H1 (cell line): ENCODE data around the gene PDHB. TPM values are rescaled to one million over a fixed set of nuclear protein-coding genes. Genes with fewer than 3 reads are reported as not detected.

Experiments used
- CTCF ChIA-PET: fragments of 300-600 bp; sonication (Branson Sonifier 250); formaldehyde crosslinking; loops from one replicate; lab custom pipeline; 2021; ENCODE audit not compliant: partially characterized antibody; lab: Charles Lee
- POLR2A ChIA-PET: fragments of 300-600 bp; sonication (Branson Sonifier 250); formaldehyde crosslinking; loops from one replicate; lab custom pipeline; 2021; ENCODE audit warnings: inconsistent platforms; ENCODE audit not compliant: partially characterized antibody; lab: Charles Lee
- DNase-seq, 2 experiments: peaks; one replicate each; pipeline versions ENCODE4 v3.0.0 to v3.0.0-alpha.2; 2010 to 2022; ENCODE audit warnings: low spot score in 2 of 2, low read depth in 1 of 2, mixed read lengths in 1 of 2
- FAIRE-seq: peaks from 2 replicates; lab custom pipeline; 2011; peaks lifted over from hg19 to GRCh38; lab: Jason Lieb, UNC
- H2AFZ ChIP-seq: 2 replicates; pipeline ENCODE4 v1.8.1; 2012; ENCODE audit warnings: low read length, inconsistent platforms
- H2AK5ac ChIP-seq: 2 replicates; pipeline ENCODE4 v1.6.1; 2013; ENCODE audit warnings: low read depth, low read length
- H2BK120ac ChIP-seq: replicated peaks from 2 replicates; pipeline ENCODE3; 2013; ENCODE audit warnings: low read depth, low read length, inconsistent platforms
- H2BK12ac ChIP-seq: 2 replicates; pipeline ENCODE4 v1.6.1; 2013; ENCODE audit warnings: low read depth, low read length
- H2BK15ac ChIP-seq: 2 replicates; pipeline ENCODE4 v1.6.1; 2013; ENCODE audit warnings: low read length
- H2BK20ac ChIP-seq: 2 replicates; pipeline ENCODE4 v1.6.1; 2013; ENCODE audit warnings: low read length
- H2BK5ac ChIP-seq: 2 replicates; pipeline ENCODE4 v1.6.1; 2013; ENCODE audit warnings: low read depth, low read length
- H3K14ac ChIP-seq: 2 replicates; pipeline ENCODE4 v1.6.1; 2013; ENCODE audit warnings: inconsistent platforms; ENCODE audit not compliant: insufficient read length
- H3K18ac ChIP-seq: 2 replicates; pipeline ENCODE4 v1.6.1; 2013; ENCODE audit warnings: low read length; ENCODE audit errors: extremely low read depth
- H3K23ac ChIP-seq: 2 replicates; pipeline ENCODE4 v1.6.1; 2013; ENCODE audit warnings: inconsistent platforms; ENCODE audit not compliant: insufficient read length
- H3K23me2 ChIP-seq: 2 replicates; pipeline ENCODE4 v1.6.1; 2013; ENCODE audit warnings: low read depth, low read length
- H3K27ac ChIP-seq: 2 replicates; pipeline ENCODE4 v1.6.1; 2011; ENCODE audit warnings: low read depth, low read length, inconsistent platforms
- H3K27me3 ChIP-seq, 4 experiments: replicated peaks in 1 of 4; 1 replicate in 1 of 4; 2 replicates in 3 of 4; pipeline versions ENCODE4 v1.6.1 to v1.8.1; 2011 to 2013; ENCODE audit warnings: low read length in 3 of 4, mild to moderate bottlenecking in 3 of 4, inconsistent platforms in 2 of 4, mixed read lengths in 2 of 4, moderate library complexity in 1 of 4; ENCODE audit not compliant: control insufficient read depth in 3 of 4, insufficient read depth in 3 of 4; ENCODE audit errors: extremely low read depth in 1 of 4
- H3K36me3 ChIP-seq, 4 experiments: 2 replicates each; pipeline versions ENCODE4 v1.6.1 to v1.8.1; 2011 to 2013; ENCODE audit warnings: mild to moderate bottlenecking in 4 of 4, low read length in 3 of 4, moderate library complexity in 2 of 4, control low read depth in 1 of 4, inconsistent platforms in 1 of 4; ENCODE audit not compliant: insufficient read depth in 4 of 4, control insufficient read depth in 2 of 4
- H3K4ac ChIP-seq: replicated peaks from 2 replicates; pipeline ENCODE3; 2013; ENCODE audit warnings: low read length, low read depth, mixed read lengths, inconsistent platforms; ENCODE audit not compliant: insufficient read length
- H3K4me1 ChIP-seq, 4 experiments: replicated peaks in 1 of 4; 1 replicate in 1 of 4; 2 replicates in 3 of 4; pipeline versions ENCODE4 v1.6.1 to v1.8.1; 2011 to 2013; ENCODE audit warnings: low read length in 3 of 4, inconsistent platforms in 2 of 4, mixed read lengths in 1 of 4; ENCODE audit not compliant: insufficient read depth in 4 of 4, control insufficient read depth in 3 of 4
- H3K4me2 ChIP-seq, 2 experiments: 2 replicates each; pipeline versions ENCODE4 v1.6.1 to v1.8.1; 2011 to 2013; ENCODE audit warnings: low read depth in 2 of 2, low read length in 2 of 2, control low read depth in 1 of 2, inconsistent platforms in 1 of 2, mild to moderate bottlenecking in 1 of 2; ENCODE audit not compliant: insufficient read depth in 1 of 2
- H3K4me3 ChIP-seq, 4 experiments: fragments of 200-600, 300-600 bp in 1 of 4; sonication (generic), shearing (Covaris generic), sonication (Bioruptor Twin) in 1 of 4; 2 replicates each; pipeline versions ENCODE4 v1.5.1 to v1.8.1; 2011 to 2016; ENCODE audit warnings: low read length in 4 of 4, low read depth in 3 of 4, control low read depth in 2 of 4, inconsistent platforms in 2 of 4, mild to moderate bottlenecking in 2 of 4, mixed read lengths in 1 of 4, moderate library complexity in 1 of 4; ENCODE audit not compliant: insufficient read depth in 2 of 4; ENCODE audit errors: extremely low read depth in 1 of 4
- H3K56ac ChIP-seq: replicated peaks from 2 replicates; pipeline ENCODE3; 2013; ENCODE audit warnings: low read depth, mild to moderate bottlenecking, mixed read lengths, low read length, inconsistent platforms; ENCODE audit not compliant: insufficient read length
- H3K79me1 ChIP-seq: 2 replicates; pipeline ENCODE4 v1.6.1; 2013; ENCODE audit warnings: low read depth, low read length, control low read depth
- H3K79me2 ChIP-seq, 2 experiments: 2 replicates each; pipeline versions ENCODE4 v1.6.1 to v1.8.1; 2012 to 2013; ENCODE audit warnings: low read length in 2 of 2, mild to moderate bottlenecking in 2 of 2, inconsistent platforms in 1 of 2; ENCODE audit not compliant: insufficient read depth in 2 of 2, control insufficient read depth in 1 of 2
- H3K9ac ChIP-seq, 4 experiments: replicated peaks in 1 of 4; 1 replicate in 1 of 4; 2 replicates in 3 of 4; pipeline versions ENCODE4 v1.6.1 to v1.8.1; 2011 to 2013; ENCODE audit warnings: low read depth in 3 of 4, low read length in 3 of 4, control low read depth in 2 of 4, mild to moderate bottlenecking in 2 of 4, moderate library complexity in 2 of 4, inconsistent platforms in 1 of 4; ENCODE audit errors: extremely low read depth in 1 of 4
- H3K9me3 ChIP-seq, 2 experiments: 2 replicates each; pipeline versions ENCODE4 v1.6.1 to v1.8.1; 2012 to 2013; ENCODE audit warnings: mild to moderate bottlenecking in 2 of 2, moderate library complexity in 2 of 2, control low read depth in 1 of 2, inconsistent platforms in 1 of 2, low read depth in 1 of 2, low read length in 1 of 2, mixed read lengths in 1 of 2; ENCODE audit not compliant: insufficient read depth in 2 of 2
- H4K20me1 ChIP-seq, 2 experiments: replicated peaks in 1 of 2; 2 replicates each; pipeline versions ENCODE3 to v1.8.1; 2011 to 2013; ENCODE audit warnings: inconsistent platforms in 2 of 2, low read length in 2 of 2, mild to moderate bottlenecking in 1 of 2; ENCODE audit not compliant: insufficient read depth in 2 of 2, control insufficient read depth in 1 of 2
- H4K5ac ChIP-seq: 2 replicates; pipeline ENCODE4 v1.6.1; 2013; ENCODE audit warnings: low read length, low read depth, mixed read lengths, inconsistent platforms; ENCODE audit not compliant: insufficient read length
- H4K8ac ChIP-seq: 2 replicates; pipeline ENCODE4 v1.8.0; 2013; ENCODE audit warnings: mild to moderate bottlenecking, moderate library complexity, low read length, inconsistent platforms; ENCODE audit not compliant: insufficient read depth; ENCODE audit errors: extremely low read depth
- H4K91ac ChIP-seq: replicated peaks from 2 replicates; pipeline ENCODE3; 2013; ENCODE audit warnings: low read length, mixed read lengths, inconsistent platforms; ENCODE audit not compliant: insufficient read length
- WGBS, 2 experiments: shearing (Covaris generic) in 1 of 2; methylation state at CpG; one replicate each; pipeline versions ENCODE4 v1.1.6 to v1.1.7; 2013 to 2015; ENCODE audit warnings: low lambda C conversion rate in 2 of 2, mixed read lengths in 2 of 2, inconsistent platforms in 1 of 2, low coverage in 1 of 2, missing lambda C conversion rate in 1 of 2; ENCODE audit not compliant: insufficient replicate concordance in 2 of 2, insufficient coverage in 1 of 2, insufficient read length in 1 of 2; ENCODE audit errors: extremely low coverage in 1 of 2, missing lambda C conversion rate in 1 of 2; 5-methylcytosine and 5-hydroxymethylcytosine counted together
- polyA plus RNA-seq, 7 experiments: library from polyadenylated mRNA; depleted of rRNA in 3 of 7; stranded (reverse) in 5 of 7; unstranded in 2 of 7; fragments of >200 nt in 5 of 7; fragments of 200-250 nt in 2 of 7; gene quantifications; 1 replicate in 5 of 7; 2 replicates in 1 of 7; 4 replicates in 1 of 7; pipeline versions ENCODE4 v1.2.1 to v1.2.3, GENCODE V29; 2011 to 2013; ENCODE audit warnings: missing spikeins in 2 of 7, mixed read lengths in 2 of 7
- total RNA-seq: library from RNA; stranded (reverse); fragmentation: NEBNext Ultra II Directional; extraction: Animal tissue kit (Norgen Biotek cat#: 25700); gene quantifications from 2 replicates; pipeline ENCODE4 v1.2.1, GENCODE V29; 2021

Gene PDHB
- total and polyA plus RNA-seq, 2 of the 8 experiments (the other 6 are each of a cell fraction or from before 2014, with no cell fraction given), result 90.4 to 140 TPM

GRCh38 chr3:58386626-58387365 is 46.8 kb downstream of the PDHB start:
- DNase-seq (no peak), FAIRE-seq (no peak)
- ChIA-PET CTCF (interaction anchor here (0.6 to 1.6 kb wide), 3 partner anchors 18 to 246 kb away, joined by 3 to 6 read pairs (median 3); no protein-coding TSS in a partner anchor), POLR2A (no interaction called here)
- H4K5ac ChIP-seq, result no peak overlapping the region
- H3K27ac ChIP-seq, result no peak overlapping the region
- no peak overlapping the region for H3K4me3 ChIP-seq
- H2AFZ ChIP-seq, result peak overlapping the region; percentile 17; the same call in 1 of the 2 replicates
- H3K14ac ChIP-seq, result no peak overlapping the region
- H3K9me3 ChIP-seq, result no peaks in the 10 kb centered on the region
- no peak overlapping the region for H3K18ac ChIP-seq
- no peak overlapping the region for H2BK20ac ChIP-seq
- 85% methylated on average over 3 of the region's 3 CpGs; no CpG with 5 or more reads in 1 of the 2 experiments for WGBS, 2 experiments
- no peak overlapping the region for H2BK120ac ChIP-seq
- H2BK5ac ChIP-seq, result no peak overlapping the region
- H3K27me3 ChIP-seq, result no peaks in the 10 kb centered on the region
- no peaks in the 10 kb centered on the region for H3K79me1 ChIP-seq
- no peaks in the 10 kb centered on the region for H3K23me2 ChIP-seq
- H2BK15ac ChIP-seq, result no peak overlapping the region
- no peak overlapping the region for H3K56ac ChIP-seq
- no peak overlapping the region for H3K9ac ChIP-seq
- H3K79me2 ChIP-seq, result no peaks in the 10 kb centered on the region
- no peak overlapping the region for H2BK12ac ChIP-seq
- H4K20me1 ChIP-seq, result no peaks in the 10 kb centered on the region
- H2AK5ac ChIP-seq, result no peak overlapping the region
- no peak overlapping the region for H4K8ac ChIP-seq
- H3K4ac ChIP-seq, result no peak overlapping the region
- H4K91ac ChIP-seq, result no peak overlapping the region
- H3K36me3 ChIP-seq, result no peaks in the 10 kb centered on the region
- no peak overlapping the region for H3K4me2 ChIP-seq
- no peaks in the 10 kb centered on the region for H3K4me1 ChIP-seq
- no peak overlapping the region for H3K23ac ChIP-seq
